Measurements from ENCODE around the gene RIN3.

DNA sequence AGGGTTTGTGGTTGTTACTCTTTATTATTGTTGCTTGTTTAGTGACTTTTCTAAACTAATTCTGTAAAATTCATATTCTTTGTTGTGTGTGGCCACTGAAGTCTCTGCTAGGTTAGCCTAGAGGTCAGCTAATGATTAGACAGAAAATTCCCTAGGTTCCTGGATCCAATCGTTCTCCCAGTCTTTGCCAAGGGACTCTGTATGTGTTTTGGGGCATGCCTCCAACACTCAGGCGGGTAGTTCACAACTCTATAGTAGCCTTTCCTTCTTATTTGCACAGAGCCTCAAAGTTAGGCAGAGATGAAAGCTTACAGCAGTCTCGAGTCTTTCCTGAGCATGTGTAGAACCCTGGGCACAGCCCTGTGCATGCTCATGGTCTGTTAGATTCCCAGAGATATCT, 32.7 kb upstream of the RIN3 start:
- TF ChIP-seq, protein P1, sequence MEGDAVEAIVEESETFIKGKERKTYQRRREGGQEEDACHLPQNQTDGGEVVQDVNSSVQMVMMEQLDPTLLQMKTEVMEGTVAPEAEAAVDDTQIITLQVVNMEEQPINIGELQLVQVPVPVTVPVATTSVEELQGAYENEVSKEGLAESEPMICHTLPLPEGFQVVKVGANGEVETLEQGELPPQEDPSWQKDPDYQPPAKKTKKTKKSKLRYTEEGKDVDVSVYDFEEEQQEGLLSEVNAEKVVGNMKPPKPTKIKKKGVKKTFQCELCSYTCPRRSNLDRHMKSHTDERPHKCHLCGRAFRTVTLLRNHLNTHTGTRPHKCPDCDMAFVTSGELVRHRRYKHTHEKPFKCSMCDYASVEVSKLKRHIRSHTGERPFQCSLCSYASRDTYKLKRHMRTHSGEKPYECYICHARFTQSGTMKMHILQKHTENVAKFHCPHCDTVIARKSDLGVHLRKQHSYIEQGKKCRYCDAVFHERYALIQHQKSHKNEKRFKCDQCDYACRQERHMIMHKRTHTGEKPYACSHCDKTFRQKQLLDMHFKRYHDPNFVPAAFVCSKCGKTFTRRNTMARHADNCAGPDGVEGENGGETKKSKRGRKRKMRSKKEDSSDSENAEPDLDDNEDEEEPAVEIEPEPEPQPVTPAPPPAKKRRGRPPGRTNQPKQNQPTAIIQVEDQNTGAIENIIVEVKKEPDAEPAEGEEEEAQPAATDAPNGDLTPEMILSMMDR (IDR thresholded peaks at IDR 0.05): no peak
- TF ChIP-seq POLR2A (IDR thresholded peaks at IDR 0.05): no peak

Data from gastroesophageal sphincter (tissue), 3 donors.